SK-N-MC (cell line): ENCODE data around the gene MTCH1.

Experiments used
- EZH2 ChIP-seq: fragments of 200-600 bp; sonication (generic); IDR thresholded peaks from one replicate; pipeline ENCODE4 v1.6.1; 2017; ENCODE audit warnings: antibody characterized with exemption
- FOXP2 ChIP-seq: optimal IDR thresholded peaks from 2 replicates; pipeline ENCODE3; 2011; ENCODE audit warnings: mild to moderate bottlenecking, moderate library complexity; ENCODE audit not compliant: insufficient read depth; ENCODE audit errors: extremely low read length, control extremely low read depth
- POLR2AphosphoS5 ChIP-seq: IDR thresholded peaks from 2 replicates; pipeline ENCODE4 v1.6.1; 2012; ENCODE audit warnings: mild to moderate bottlenecking, low read depth, low read length, borderline replicate concordance

GRCh38 chr6:36983538-36983937 lies 2.5 kb downstream of the MTCH1 start:
- no peak for TF ChIP-seq POLR2AphosphoS5
- no peak for TF ChIP-seq EZH2
- TF ChIP-seq FOXP2, result no peak
